D721Med (cell line): ENCODE measurements around the gene C17orf107.
"Not testable (repeated sequence)": the region's sequence is repeated elsewhere in the genome, so short reads cannot be mapped to it uniquely, and the experiment has no call there.

Source experiments
- DNase-seq: peaks from one replicate; pipeline ENCODE4 v3.0.0; 2011; ENCODE audit warnings: low spot score; ENCODE audit not compliant: insufficient read length
- FAIRE-seq: peaks from 2 replicates; lab custom pipeline; 2011; peaks lifted over from hg19 to GRCh38; lab: Jason Lieb, UNC
- TF ChIP-seq, protein P1 (sequence below): IDR thresholded peaks from 2 replicates; pipeline ENCODE4 v1.5.1; 2012; ENCODE audit warnings: mild to moderate bottlenecking, control low read depth; ENCODE audit not compliant: insufficient read depth; ENCODE audit errors: missing control alignments

Gene C17orf107

GRCh38 chr17:4856271-4856936 lies 42.9 kb upstream of the C17orf107 start:
- DNase-seq (no peak), FAIRE-seq (no peak)
- TF ChIP-seq, protein P1, sequence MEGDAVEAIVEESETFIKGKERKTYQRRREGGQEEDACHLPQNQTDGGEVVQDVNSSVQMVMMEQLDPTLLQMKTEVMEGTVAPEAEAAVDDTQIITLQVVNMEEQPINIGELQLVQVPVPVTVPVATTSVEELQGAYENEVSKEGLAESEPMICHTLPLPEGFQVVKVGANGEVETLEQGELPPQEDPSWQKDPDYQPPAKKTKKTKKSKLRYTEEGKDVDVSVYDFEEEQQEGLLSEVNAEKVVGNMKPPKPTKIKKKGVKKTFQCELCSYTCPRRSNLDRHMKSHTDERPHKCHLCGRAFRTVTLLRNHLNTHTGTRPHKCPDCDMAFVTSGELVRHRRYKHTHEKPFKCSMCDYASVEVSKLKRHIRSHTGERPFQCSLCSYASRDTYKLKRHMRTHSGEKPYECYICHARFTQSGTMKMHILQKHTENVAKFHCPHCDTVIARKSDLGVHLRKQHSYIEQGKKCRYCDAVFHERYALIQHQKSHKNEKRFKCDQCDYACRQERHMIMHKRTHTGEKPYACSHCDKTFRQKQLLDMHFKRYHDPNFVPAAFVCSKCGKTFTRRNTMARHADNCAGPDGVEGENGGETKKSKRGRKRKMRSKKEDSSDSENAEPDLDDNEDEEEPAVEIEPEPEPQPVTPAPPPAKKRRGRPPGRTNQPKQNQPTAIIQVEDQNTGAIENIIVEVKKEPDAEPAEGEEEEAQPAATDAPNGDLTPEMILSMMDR: no peak

- no peak for DNase-seq
- TF ChIP-seq, protein P1: no peak
- FAIRE-seq: no peak
These were observed 42.4 kb upstream of the C17orf107 start for GRCh38 chr17:4856937-4857314.

GRCh38 chr17:4857347-4857746 lies 42.0 kb upstream of the C17orf107 start:
- not testable (repeated sequence) for FAIRE-seq, DNase-seq

GRCh38 chr17:4858068-4858881 lies 41.1 kb upstream of the C17orf107 start:
- FAIRE-seq (no peak), DNase-seq (no peak)
- TF ChIP-seq, protein P1: no peak

GRCh38 chr17:4858882-4859260 lies 40.5 kb upstream of the C17orf107 start:
- FAIRE-seq: no peak
- no peak for DNase-seq
- TF ChIP-seq, protein P1: no peak

- FAIRE-seq (no peak), DNase-seq (no peak)
- TF ChIP-seq, protein P1: no peak
These were observed 39.3 kb upstream of the C17orf107 start for GRCh38 chr17:4859816-4860625.

DNA sequence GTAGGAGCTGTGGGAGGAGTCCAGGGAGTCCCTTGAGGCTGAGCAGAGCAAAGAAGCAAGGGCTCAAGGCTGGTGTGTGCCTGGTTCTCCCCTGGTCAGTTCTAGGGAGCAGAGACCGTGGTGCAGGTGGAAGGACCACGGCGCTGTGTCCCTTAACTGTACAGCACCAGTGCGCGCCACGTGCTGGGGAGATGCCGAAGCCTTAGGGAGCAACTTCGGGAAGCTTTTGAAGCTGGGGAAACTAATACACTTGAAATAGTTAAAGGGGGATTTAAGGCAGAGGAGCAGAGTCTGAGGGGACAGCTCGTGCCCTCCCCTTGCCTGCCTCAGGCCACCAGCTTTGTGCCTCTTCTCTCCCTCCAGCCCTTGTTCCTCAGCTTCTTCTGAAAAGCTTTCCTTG lies 38.7 kb upstream of the C17orf107 start:
- FAIRE-seq (no peak), DNase-seq (no peak)
- TF ChIP-seq, protein P1: no peak
